Measurements from ENCODE around the gene WDHD1.

DNA sequence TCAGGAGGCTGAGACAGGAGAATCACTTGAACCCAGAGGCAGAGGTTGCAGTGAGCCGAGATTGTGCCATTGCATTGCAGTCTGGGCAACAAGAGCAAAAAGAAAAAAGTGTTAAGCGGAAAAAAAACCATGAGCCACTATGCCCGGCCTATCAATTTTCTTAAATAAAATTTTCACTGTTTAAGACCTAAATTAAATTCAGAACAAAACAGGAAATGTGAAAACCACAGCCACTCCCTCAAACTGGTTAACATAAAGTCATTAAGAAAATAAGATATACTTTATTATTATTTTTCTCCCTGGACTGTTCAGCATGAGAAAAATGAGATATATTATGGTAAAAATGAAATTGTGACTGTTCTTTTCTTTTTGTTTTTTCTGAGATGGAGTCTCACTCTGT, 79.7 kb downstream of the WDHD1 start:
- TF ChIP-seq TOX (CRISPR knock-in tag; IDR thresholded peaks at IDR 0.05; ENCODE audit: borderline replicate concordance) (no peak), ZNF70 (CRISPR knock-in tag; IDR thresholded peaks at IDR 0.05) (no peak), ZNF8 (CRISPR knock-in tag; IDR thresholded peaks at IDR 0.05) (no peak), ZC3H10 (CRISPR knock-in tag; IDR thresholded peaks at IDR 0.05) (no peak), ZFP30 (CRISPR knock-in tag; IDR thresholded peaks at IDR 0.05) (no peak), ZFP3 (CRISPR knock-in tag; IDR thresholded peaks at IDR 0.05) (no peak)
- TF ChIP-seq, protein P1, sequence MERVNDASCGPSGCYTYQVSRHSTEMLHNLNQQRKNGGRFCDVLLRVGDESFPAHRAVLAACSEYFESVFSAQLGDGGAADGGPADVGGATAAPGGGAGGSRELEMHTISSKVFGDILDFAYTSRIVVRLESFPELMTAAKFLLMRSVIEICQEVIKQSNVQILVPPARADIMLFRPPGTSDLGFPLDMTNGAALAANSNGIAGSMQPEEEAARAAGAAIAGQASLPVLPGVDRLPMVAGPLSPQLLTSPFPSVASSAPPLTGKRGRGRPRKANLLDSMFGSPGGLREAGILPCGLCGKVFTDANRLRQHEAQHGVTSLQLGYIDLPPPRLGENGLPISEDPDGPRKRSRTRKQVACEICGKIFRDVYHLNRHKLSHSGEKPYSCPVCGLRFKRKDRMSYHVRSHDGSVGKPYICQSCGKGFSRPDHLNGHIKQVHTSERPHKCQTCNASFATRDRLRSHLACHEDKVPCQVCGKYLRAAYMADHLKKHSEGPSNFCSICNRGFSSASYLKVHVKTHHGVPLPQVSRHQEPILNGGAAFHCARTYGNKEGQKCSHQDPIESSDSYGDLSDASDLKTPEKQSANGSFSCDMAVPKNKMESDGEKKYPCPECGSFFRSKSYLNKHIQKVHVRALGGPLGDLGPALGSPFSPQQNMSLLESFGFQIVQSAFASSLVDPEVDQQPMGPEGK (CRISPR knock-in tag; IDR thresholded peaks at IDR 0.05; ENCODE audit: borderline replicate concordance) = no peak
- TF ChIP-seq, protein P2, sequence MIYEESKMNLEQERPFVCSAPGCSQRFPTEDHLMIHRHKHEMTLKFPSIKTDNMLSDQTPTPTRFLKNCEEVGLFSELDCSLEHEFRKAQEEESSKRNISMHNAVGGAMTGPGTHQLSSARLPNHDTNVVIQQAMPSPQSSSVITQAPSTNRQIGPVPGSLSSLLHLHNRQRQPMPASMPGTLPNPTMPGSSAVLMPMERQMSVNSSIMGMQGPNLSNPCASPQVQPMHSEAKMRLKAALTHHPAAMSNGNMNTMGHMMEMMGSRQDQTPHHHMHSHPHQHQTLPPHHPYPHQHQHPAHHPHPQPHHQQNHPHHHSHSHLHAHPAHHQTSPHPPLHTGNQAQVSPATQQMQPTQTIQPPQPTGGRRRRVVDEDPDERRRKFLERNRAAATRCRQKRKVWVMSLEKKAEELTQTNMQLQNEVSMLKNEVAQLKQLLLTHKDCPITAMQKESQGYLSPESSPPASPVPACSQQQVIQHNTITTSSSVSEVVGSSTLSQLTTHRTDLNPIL (CRISPR knock-in tag; IDR thresholded peaks at IDR 0.05; ENCODE audit: low read depth) = no peak
- TF ChIP-seq, protein P3, sequence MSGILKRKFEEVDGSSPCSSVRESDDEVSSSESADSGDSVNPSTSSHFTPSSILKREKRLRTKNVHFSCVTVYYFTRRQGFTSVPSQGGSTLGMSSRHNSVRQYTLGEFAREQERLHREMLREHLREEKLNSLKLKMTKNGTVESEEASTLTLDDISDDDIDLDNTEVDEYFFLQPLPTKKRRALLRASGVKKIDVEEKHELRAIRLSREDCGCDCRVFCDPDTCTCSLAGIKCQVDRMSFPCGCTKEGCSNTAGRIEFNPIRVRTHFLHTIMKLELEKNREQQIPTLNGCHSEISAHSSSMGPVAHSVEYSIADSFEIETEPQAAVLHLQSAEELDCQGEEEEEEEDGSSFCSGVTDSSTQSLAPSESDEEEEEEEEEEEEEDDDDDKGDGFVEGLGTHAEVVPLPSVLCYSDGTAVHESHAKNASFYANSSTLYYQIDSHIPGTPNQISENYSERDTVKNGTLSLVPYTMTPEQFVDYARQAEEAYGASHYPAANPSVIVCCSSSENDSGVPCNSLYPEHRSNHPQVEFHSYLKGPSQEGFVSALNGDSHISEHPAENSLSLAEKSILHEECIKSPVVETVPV (CRISPR knock-in tag; IDR thresholded peaks at IDR 0.05) = no peak

Data from SK-N-SH treated with all-trans-retinoic acid at 6 μM for 48 hours (cell line).